ENCODE data around the gene TMCC1.
"Not testable (repeated sequence)": the region's sequence is repeated elsewhere in the genome, so short reads cannot be mapped to it uniquely, and the experiment has no call there.

Gene TMCC1

DNA sequence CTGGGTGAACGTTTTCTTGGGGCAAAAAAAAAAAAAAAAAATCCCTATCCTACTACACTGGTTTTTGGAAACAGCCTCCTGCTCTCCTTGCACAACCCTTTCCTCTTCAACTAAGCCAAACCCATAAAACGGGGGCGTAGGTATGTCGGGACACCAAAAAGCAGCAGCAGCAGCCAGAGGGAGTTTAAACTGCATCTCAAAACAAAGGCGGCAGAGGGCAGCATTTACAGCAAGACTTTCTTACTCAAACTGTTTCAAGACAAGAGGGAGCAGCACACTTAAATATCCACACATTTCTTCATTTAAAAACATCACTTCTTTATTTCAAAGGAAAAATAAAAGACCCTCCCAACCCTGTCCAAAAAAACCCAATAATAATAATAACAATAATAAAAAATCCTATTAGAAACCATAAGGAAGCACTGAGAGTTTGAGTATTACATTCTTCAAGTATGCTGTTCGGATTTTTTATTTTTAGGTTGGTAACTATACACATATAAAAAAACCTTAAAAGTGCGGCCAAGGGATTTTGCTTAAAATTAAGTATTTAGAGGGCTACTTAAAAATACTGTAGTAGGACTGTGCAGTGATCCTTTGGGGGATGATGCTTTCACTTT, 243.1 kb downstream of the TMCC1 start:
- DNase-seq (ENCODE audit: low spot score), result peak; percentile 53

DNA sequence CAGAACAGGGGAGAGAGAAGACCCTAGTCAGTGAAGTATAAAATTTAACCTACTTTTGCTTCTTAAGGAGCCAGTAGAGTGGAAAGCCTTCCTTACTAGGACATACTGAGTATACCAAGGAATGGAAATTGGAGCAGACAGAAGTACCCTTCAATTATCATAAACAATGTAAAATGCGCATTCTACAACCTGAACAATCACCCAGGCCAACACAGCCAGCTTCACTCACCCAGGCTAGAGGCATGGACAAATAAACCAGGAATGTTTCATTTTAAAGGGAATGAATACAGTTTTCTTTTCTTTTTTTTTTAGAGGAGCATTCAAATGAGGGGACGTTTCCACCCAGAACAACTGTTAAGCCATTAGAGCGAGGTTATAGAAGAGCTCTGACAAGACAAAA, 245.1 kb downstream of the TMCC1 start:
- no peak for DNase-seq (ENCODE audit: low spot score)

GRCh38 chr3:129645286-129645685, 248.2 kb downstream of the TMCC1 start:
- no peak for DNase-seq (ENCODE audit: low spot score)

DNA sequence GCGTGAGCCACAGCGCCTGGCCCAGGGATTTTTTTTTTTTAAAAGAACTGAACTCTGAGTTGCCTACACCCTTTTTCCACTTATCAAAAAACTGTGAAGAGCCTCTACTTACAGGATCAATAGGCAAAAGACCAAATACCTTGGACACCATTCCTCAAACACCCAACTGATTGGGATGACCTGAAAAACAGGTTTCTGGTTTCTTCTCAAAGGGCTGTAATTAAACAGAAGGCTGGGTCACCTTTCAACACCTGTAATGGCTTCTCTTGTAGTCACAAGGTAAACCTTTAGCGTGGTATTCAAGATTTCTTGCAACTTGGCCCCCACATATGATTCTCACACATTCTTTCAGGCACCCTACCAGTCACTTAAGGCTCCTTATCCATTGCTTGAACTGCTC, 248.7 kb downstream of the TMCC1 start:
- no peak for DNase-seq (ENCODE audit: low spot score)

- DNase-seq (ENCODE audit: low spot score), result not testable (repeated sequence)
Observed at GRCh38 chr3:129641567-129642260, 251.8 kb downstream of the TMCC1 start.

- not testable (repeated sequence) for DNase-seq (ENCODE audit: low spot score)
Observed at GRCh38 chr3:129640985-129641384, 252.5 kb downstream of the TMCC1 start.

GRCh38 chr3:129638481-129638880, 255.0 kb downstream of the TMCC1 start:
- DNase-seq (ENCODE audit: low spot score), result no peak

- DNase-seq (ENCODE audit: low spot score), result no peak
Observed at GRCh38 chr3:129636082-129636481, 257.4 kb downstream of the TMCC1 start.

- no peak for DNase-seq (ENCODE audit: low spot score)
Observed at GRCh38 chr3:129635656-129636055, 257.9 kb downstream of the TMCC1 start.

GRCh38 chr3:129633751-129634481, 259.6 kb downstream of the TMCC1 start:
- no peak for DNase-seq (ENCODE audit: low spot score)

- DNase-seq (ENCODE audit: low spot score), result no peak
Observed at GRCh38 chr3:129632977-129633376, 260.5 kb downstream of the TMCC1 start.

- DNase-seq (ENCODE audit: low spot score), result no peak
Observed at GRCh38 chr3:129632556-129632955, 261.0 kb downstream of the TMCC1 start.

DNA sequence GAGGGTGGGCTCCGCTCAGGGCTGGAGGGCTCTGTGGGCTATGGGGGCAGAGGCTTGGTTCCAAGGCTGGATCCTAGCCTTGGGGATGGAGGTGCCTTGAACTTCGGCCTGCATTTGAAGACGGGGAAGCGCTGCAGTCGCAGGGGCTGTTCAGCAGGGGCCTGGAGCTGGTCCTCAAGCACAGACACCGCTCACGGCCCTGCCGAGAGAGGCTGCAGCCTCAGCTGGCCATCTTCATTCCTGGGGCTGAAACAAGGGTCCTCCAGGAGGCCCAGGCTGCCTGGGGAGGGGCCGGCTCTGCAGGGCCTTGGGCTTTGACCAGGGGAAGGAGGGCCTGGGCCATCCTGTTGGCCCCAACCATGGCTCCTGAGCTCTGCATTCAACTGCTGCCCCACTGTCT, 261.5 kb downstream of the TMCC1 start:
- DNase-seq (ENCODE audit: low spot score), result no peak

DNA sequence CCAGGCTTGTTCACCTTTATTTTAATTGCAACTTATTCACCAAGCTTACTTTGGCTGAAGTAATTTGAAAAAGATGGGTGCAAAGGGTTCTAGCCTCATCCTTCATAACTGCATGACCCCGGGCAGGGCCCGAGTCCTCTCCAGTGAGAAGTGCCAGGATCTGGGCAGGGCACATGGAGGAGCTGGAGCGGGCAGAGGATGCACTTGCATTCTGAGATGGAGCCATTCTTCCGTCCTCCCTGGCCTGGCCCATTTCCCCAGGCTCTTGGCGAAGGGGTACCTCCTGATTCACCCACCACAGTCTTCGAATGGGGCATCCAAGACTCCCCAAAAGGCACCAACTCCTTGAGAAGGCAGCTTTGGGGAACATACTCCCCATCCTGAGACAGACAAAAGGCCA, 264.5 kb downstream of the TMCC1 start:
- DNase-seq (ENCODE audit: low spot score), result no peak

DNA sequence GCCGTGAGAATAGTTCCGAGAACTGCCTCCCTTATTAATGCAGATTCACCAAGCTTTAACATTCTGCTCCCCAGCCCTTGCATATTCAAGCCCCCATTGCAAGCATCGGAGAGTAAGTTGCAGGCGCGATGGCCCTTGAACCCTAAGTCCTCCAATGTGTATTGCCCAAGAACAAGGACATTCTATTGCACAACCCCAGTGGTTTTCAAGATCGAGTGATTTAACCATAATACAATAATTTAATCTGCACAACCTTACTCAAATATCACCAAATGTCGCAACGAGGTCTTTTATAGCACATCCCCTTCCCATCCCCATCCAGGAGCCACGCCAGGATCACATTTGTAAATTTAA, 265.4 kb downstream of the TMCC1 start:
- no peak for DNase-seq (ENCODE audit: low spot score)

DNA sequence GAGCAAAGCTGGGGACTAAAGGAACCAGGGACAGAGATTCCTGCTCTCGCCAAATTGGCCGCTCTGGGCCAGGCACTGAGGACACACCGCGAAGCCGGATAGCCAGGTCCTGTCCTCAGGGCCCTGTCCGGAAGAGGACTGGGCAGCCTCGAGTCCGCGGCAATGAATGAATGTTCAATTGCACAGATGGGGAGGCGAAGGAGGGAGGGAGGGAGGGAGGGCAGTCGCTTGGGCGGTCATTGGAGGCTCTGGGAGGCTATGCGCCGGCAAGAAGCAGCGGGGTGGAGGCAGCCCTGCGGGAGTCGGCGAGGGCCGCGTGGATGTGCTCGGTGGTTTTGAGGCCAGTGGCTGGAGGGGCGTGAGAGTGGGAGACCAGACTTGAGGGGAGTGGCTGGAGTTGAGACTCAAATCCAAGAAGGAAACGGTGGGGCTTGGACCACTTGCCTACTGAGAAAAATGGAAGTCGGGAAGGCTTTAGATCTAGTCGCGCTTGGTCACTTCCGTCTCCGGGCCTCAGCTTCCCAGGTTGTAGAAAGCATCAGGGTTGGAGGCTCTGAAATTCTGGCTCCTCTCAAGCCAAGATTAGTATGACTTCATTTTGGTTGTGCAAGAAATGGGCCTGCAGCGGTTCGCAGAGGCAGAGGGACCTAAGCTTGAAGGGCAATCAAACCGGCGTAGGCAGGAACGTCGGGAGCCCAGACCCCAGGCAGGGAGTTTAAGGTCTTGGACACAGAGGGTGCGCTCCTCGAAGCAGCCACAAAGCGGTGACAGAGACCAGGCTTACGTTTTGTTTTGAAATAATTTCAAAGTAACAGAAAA, 266.0 kb downstream of the TMCC1 start:
- DNase-seq (ENCODE audit: low spot score), result peak; percentile 65

DNA sequence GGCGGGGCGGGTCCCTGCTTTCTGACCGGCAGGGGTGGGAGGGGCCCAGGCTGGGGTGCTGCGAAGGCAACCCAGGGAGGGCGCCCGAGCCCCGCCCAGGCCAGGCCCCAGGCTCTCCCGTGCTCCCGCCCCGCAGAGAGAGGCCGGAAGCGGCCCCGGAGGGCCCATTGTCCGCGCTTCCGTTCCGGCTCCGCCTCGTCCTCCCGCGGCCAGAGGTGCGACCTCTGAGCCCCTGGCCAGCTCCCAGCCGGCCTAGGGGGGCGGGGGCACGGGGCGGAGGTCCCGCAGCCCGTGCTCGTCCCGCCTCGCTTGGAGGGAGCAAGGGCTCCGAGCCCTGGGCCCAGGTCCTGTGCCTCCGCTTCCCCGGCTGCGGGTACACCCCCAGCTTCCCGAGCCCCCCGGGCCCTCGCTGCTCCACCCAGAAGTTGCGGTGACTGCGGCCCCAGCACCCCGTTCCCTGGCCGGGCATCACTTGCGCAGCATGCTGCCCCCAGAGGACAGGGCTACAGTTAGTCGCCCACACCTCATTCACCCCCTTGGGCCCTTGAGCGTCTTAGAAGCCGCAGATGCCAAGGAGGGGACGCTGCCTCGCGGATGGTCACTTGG, 266.7 kb downstream of the TMCC1 start:
- DNase-seq (ENCODE audit: low spot score), result peak; percentile 77

- DNase-seq (ENCODE audit: low spot score), result no peak
Observed at GRCh38 chr3:129625072-129625874, 268.2 kb downstream of the TMCC1 start.

DNA sequence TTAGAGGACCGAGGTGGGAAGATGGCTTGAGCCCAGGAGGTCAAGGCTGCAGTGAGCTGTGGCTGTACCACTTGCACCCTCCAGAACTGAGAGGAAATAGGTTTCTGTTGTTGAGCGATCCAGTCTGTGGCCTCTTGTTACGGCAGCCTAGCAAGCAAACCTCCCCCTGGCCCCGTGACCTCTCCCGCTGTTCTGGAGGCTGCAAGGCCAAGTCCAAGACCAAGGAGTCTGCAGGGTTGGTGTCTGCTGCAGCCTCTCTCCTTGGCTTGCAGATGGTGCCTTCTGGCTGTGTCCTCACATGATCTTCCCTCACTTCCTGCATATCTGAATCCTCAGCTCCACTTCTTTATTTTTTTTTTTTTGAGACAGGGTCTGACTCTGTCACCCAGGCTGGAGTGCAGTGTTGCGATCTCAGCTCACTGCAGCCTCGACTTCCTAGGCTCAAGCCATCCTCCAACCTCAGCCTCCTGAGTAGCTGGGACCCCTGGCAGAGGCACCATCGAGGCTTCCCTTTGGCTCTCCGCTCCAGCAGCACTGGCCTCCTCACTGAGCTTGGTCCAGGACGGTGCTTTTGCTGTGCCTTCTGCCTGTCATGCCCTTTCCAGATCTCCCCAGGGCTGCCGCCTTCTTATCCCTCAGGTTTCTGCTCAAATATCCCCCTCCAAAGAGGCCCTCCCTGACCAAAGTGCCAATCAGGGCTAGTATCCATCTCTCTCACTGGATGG, 269.0 kb downstream of the TMCC1 start:
- no peak for DNase-seq (ENCODE audit: low spot score)

DNA sequence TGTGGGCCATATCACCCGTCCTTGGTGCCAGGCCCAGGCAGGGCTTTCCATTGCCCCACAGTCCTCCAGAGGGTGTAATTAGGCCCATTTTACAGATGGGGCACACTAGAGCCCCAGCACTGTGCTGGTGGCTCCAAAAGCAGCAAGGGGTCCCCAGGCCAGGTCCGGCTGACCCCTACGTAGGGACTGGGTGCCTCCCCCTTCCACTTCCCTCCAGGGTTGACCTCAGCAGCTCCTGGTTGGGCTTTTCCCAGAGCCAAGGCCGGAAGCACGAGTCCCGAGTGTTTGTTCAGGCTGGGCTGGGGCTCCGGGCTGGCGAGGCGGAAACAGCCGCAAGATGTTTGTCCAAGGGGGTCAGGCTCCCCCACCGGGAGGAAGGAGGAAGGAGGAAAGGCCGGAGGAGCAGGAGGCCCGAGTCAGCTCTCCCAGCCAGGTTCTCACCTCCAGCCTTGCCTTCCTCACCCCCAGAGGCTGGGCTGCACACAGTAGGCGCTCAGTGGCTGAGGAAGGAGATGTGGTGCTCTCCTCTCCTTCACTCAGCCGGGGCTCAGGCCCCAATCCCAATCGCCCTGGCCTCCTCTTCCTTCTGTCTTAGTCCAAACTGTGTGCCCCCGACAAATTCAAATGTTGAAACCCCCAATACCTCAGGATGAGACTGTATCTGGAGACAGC, 269.9 kb downstream of the TMCC1 start:
- no peak for DNase-seq (ENCODE audit: low spot score)

All from activated CD4-positive, alpha-beta T cell treated with anti-CD3 and anti-CD28 coated beads, Interleukin-2, Interleukin-4, amounts not matched to agents 100 ng/mL and 50 ng/mL, durations not matched to agents 16 hours and 8 hours (primary cell).